ENCODE measurements around the gene DAZL.
A peak's percentile ranks its signal among the peaks of the same experiment; 100 is the strongest.

The DAZL gene

GRCh38 chr3:16606398-16606797, 1.2 kb upstream of the DAZL start:
- no peak for TF ChIP-seq CTCF (IDR thresholded peaks at IDR 0.05; ENCODE audit: extremely low read depth, missing control alignments)
- peak; percentile 20 for DNase-seq (ENCODE audit: low spot score)

GRCh38 chr3:16605966-16606365, 743 bp upstream of the DAZL start:
- TF ChIP-seq CTCF (IDR thresholded peaks at IDR 0.05; ENCODE audit: extremely low read depth, missing control alignments) = no peak

GRCh38 chr3:16604433-16604832, 790 bp downstream of the DAZL start:
- TF ChIP-seq CTCF (IDR thresholded peaks at IDR 0.05; ENCODE audit: extremely low read depth, missing control alignments) = no peak
- no peak for DNase-seq (ENCODE audit: low spot score)

More at GRCh38 chr3:16605966-16606365, 743 bp upstream of the DAZL start:
- DNase-seq (ENCODE audit: low spot score) = no peak

GRCh38 chr3:16601537-16602005, 3.7 kb downstream of the DAZL start:
- no peak for DNase-seq (ENCODE audit: low spot score)
- TF ChIP-seq CTCF (IDR thresholded peaks at IDR 0.05; ENCODE audit: extremely low read depth, missing control alignments) = no peak

GRCh38 chr3:16600780-16601536, 4.3 kb downstream of the DAZL start:
- TF ChIP-seq CTCF (IDR thresholded peaks at IDR 0.05; ENCODE audit: extremely low read depth, missing control alignments) = peak; percentile 64
- DNase-seq (ENCODE audit: low spot score) = peak; percentile 76

- no peak for DNase-seq (ENCODE audit: low spot score)
- TF ChIP-seq CTCF (IDR thresholded peaks at IDR 0.05; ENCODE audit: extremely low read depth, missing control alignments) = no peak
Observed at GRCh38 chr3:16599694-16600093, 5.5 kb downstream of the DAZL start.

- no peak for DNase-seq (ENCODE audit: low spot score)
- no peak for TF ChIP-seq CTCF (IDR thresholded peaks at IDR 0.05; ENCODE audit: extremely low read depth, missing control alignments)
Observed at GRCh38 chr3:16596352-16597032, 8.7 kb downstream of the DAZL start.

All from GM20000 (cell line).